AG04449 (cell line): ENCODE results near the gene DCDC1.

ENCODE experiments used
- CTCF ChIA-PET: fragments of 350-600 bp; formaldehyde crosslinking; extraction: SDS; loops from one replicate; lab custom pipeline; 2021; ENCODE audit warnings: antibody characterized with exemption; lab: Yijun Ruan, JAX
- POLR2A ChIA-PET: fragments of 400-600, 350-600 bp; formaldehyde crosslinking; extraction: SDS; loops from one replicate; lab custom pipeline; 2020; ENCODE audit warnings: antibody characterized with exemption, inconsistent platforms; lab: Yijun Ruan, JAX
- DNase-seq: peaks from one replicate; pipeline ENCODE4 v3.0.0-alpha.2; 2010; ENCODE audit warnings: low read depth, low spot score
- H3K4me3 ChIP-seq: 2 replicates; pipeline ENCODE4 v1.5.1; 2011; ENCODE audit warnings: low read depth, mild to moderate bottlenecking, control low read depth, low read length
- TF ChIP-seq, protein P1 (sequence below): IDR thresholded peaks from one replicate; pipeline ENCODE4 v1.5.1; 2011; ENCODE audit warnings: mild to moderate bottlenecking, moderate library complexity, low read length, control low read depth, inconsistent platforms; ENCODE audit not compliant: insufficient read depth; ENCODE audit errors: missing control alignments

DCDC1 gene

DNA sequence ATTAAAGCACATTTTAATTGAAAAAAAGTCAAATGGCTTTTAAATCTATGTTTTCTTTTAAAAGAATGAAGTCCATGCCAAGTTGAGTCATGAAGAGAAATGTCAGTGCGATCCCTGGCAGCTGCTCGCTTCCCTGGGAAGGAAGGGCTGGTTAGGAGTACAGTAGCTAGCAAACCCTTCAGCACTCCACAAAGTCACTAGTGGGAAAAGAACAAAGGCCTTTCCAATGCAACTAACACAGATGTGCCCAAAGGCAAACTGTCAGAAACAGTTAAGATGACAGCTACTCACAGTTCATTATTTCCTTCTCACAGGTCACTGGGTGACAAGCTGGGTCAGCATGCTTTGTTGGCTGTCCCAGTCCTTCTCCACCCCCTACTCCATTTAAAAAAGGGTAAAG is 308.7 kb downstream of the DCDC1 start:
- CTCF ChIA-PET = no interaction called here
- POLR2A ChIA-PET = no interaction called here
- DNase-seq = no peak
- TF ChIP-seq, protein P1, sequence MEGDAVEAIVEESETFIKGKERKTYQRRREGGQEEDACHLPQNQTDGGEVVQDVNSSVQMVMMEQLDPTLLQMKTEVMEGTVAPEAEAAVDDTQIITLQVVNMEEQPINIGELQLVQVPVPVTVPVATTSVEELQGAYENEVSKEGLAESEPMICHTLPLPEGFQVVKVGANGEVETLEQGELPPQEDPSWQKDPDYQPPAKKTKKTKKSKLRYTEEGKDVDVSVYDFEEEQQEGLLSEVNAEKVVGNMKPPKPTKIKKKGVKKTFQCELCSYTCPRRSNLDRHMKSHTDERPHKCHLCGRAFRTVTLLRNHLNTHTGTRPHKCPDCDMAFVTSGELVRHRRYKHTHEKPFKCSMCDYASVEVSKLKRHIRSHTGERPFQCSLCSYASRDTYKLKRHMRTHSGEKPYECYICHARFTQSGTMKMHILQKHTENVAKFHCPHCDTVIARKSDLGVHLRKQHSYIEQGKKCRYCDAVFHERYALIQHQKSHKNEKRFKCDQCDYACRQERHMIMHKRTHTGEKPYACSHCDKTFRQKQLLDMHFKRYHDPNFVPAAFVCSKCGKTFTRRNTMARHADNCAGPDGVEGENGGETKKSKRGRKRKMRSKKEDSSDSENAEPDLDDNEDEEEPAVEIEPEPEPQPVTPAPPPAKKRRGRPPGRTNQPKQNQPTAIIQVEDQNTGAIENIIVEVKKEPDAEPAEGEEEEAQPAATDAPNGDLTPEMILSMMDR = no peak
- H3K4me3 ChIP-seq = no peak overlapping the region

DNA sequence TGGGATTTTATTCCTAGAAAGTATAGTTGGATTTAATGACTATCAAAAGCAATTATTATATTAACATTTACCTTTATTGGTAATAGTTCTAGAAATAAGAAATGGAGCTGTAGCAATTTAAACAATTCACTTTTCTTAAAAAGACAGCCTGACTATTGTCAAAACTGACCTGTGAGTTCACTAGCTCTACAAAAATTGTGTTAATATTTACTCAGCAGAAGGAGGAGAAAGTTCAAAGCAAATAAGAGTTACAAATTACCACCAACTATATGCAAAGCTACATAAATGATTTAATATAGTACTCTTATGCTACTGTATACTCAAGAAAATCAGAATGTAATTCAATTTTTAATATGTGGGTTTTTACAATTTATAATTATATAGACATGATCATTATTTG is 310.0 kb downstream of the DCDC1 start:
- TF ChIP-seq, protein P1 = no peak
- POLR2A ChIA-PET = no interaction called here
- H3K4me3 ChIP-seq = no peak overlapping the region
- DNase-seq = no peak
- CTCF ChIA-PET = no interaction called here

DNA sequence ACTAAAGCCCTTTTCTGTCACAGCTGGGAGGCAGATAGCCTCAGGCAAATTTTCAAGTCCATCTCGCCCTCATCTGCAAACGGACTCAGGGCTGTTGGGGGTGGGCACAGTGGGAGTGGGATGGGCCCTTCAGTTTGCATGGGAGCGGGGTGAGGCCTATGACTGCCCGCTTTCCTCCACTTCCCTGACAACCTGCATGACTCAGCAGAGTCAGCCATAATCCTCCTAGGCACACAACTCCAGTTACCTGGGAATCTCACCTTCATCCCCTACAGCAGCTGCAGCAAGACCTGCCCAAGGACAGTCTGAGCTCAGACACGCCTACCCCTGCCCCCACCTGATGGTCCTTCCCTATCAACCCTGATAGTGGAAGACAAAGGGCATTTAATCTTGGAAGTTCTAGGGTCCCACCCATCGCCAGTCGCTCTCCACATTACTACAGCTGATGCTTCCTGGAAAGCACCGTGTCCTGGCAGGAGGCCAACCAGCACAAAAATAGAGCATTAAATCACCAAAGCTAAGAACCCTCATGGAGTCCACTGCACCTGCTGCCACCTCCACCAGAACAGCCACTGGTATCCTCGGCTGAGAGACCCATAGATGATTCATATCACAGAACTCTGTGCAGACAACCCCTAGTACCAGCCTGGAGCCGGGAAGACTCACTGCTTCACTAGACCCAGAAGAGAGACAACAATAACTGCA is 319.3 kb downstream of the DCDC1 start:
- CTCF ChIA-PET = no interaction called here
- no peak for DNase-seq

DNA sequence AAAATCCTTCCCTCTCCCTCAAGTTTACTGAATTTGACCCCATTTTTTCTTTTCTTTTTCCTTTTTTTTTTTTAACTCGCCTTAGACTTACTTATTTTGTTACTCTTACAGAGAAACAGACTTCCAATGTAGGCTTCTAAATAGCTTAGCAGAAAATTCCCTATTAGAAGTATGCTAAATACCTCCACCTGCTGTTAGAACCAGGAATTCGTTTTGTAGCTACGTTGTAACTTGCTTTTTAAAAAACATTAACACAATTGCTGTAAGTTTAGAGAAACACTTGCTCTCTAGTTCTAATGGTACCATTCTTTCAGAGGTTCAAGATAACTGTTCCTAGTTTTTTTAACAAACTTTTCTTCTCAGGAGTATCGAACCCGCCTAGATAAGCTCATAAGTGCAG is 324.2 kb downstream of the DCDC1 start:
- POLR2A ChIA-PET = no interaction called here
- no peak overlapping the region for H3K4me3 ChIP-seq
- CTCF ChIA-PET = no interaction called here
- DNase-seq = no peak
- TF ChIP-seq, protein P1 = no peak

More for the DNA sequence above, 319.3 kb downstream of the DCDC1 start:
- POLR2A ChIA-PET = no interaction called here
- H3K4me3 ChIP-seq = no peak overlapping the region
- TF ChIP-seq, protein P1 = no peak

DNA sequence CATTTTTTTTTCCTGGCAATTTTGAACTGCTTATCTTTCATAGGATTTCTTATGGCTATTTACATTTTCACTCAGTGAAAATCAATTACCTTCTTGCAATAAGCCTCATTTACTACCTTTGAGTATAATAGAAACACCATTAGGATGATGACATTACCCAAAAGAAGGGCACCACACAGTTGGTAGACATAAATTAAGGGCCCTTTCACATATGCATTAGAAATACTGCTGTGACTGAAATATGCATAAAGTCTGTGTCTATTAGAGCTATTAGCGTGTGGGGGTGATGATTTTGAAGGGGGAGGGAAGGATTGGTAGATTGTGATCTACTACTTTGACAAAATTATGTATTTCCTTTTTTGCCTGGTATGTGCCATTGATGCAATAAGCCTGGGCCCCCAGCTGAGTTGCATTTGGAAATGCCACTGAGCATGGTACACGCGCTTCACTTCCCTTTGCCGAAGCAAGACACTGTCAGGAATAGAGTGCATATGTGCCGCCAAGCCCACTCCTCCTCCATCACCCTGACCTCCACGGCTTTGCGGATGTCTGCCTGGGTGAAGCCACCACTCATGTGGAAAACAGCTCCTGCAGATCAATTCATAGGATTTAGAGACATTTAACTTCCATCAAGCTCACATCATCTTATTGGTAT is 339.3 kb downstream of the DCDC1 start:
- ChIA-PET CTCF (no interaction called here), POLR2A (no interaction called here)
- DNase-seq = no peak
- no peak overlapping the region for H3K4me3 ChIP-seq
- TF ChIP-seq, protein P1 = no peak

DNA sequence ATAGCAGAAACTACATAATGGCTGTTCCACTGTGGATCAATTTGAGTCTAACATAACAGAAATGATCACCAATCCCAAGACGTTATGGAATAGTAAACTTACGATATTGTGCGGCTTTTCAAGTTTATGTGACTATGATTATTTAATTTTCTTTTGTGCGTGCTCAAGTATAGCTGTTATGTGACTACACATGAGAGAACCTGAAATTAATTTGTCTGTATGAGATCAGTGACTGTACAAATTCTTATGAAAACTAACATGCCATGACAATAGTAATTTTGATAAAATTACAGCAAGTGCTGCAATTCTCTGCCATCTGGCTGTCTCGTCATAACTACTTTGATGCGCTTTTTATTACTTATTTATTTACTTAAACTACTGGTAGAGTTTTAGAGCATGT is 343.2 kb downstream of the DCDC1 start:
- TF ChIP-seq, protein P1 = no peak
- ChIA-PET CTCF (no interaction called here), POLR2A (no interaction called here)
- no peak for DNase-seq
- H3K4me3 ChIP-seq = no peak overlapping the region
